Testis (tissue), 3 donors: ENCODE results near the gene GOLGA7B. TPM values are rescaled to one million over a fixed set of nuclear protein-coding genes. Genes with fewer than 3 reads are reported as not detected.

Source experiments
- DNase-seq: peaks from one replicate; pipeline ENCODE4 v3.0.0-alpha.2; 2019
- H3K27ac ChIP-seq, 2 donors: fragments of 200-600 bp; sonication (generic); one replicate each; pipeline ENCODE4 v1.5.1; 2019
- H3K27me3 ChIP-seq: fragments of 200-600 bp; sonication (generic); one replicate; pipeline ENCODE4 v1.5.1; 2019
- H3K36me3 ChIP-seq: fragments of 200-600 bp; sonication (generic); one replicate; pipeline ENCODE4 v1.5.1; 2017; ENCODE audit warnings: low read depth; ENCODE audit errors: missing control alignments
- H3K4me1 ChIP-seq: fragments of 200-600 bp; sonication (generic); one replicate; pipeline ENCODE4 v1.5.1; 2019
- H3K4me3 ChIP-seq, 2 donors: fragments of 200-600 bp; sonication (generic); one replicate each; pipeline ENCODE4 v1.5.1; 2017 to 2019
- H3K9me3 ChIP-seq: fragments of 200-600 bp; sonication (generic); one replicate; pipeline ENCODE4 v1.5.1; 2017
- POLR2A ChIP-seq: fragments of 450-650 bp; IDR thresholded peaks from one replicate; pipeline ENCODE4 v1.6.1; 2017; ENCODE audit warnings: antibody characterized with exemption, mild to moderate bottlenecking, moderate library complexity
- WGBS, 2 donors: methylation state at CpG; one replicate each; pipeline ENCODE4 v1.1.5; 2018; 5-methylcytosine and 5-hydroxymethylcytosine counted together
- intact Hi-C: fragments of 100-400 bp; cut with DNase I; formaldehyde crosslinking; loops from one replicate; pipeline ENCODE4 v1.15.1; 2023; ENCODE audit warnings: low total_unique reads
- polyA plus RNA-seq: library from polyadenylated mRNA; stranded (reverse); fragments of 350-450 nt; fragmentation: Illumina TruSeq; extraction: RNeasy Lipid Tissue Mini Kit (QIAGEN cat#74804); gene quantifications from one replicate; pipeline ENCODE4 v1.2.3, GENCODE V29; 2014; ENCODE audit warnings: low read depth, low replicate concordance; ENCODE audit not compliant: insufficient read depth
- total RNA-seq, 2 donors: library from RNA; depleted of rRNA; stranded (reverse); fragments of >200 nt; gene quantifications; one replicate each; pipeline ENCODE4 v1.2.3, GENCODE V29; 2016
- TF ChIP-seq, protein P1 (sequence below), 3 experiments: fragments of 450-650 bp in 2 of 3; fragments of 200-600 bp in 1 of 3; sonication (generic) in 1 of 3; IDR thresholded peaks; one replicate each; pipeline ENCODE4 v1.5.1; 2016 to 2019; ENCODE audit warnings: antibody characterized with exemption in 3 of 3, mild to moderate bottlenecking in 2 of 3, moderate library complexity in 1 of 3

The GOLGA7B gene
- total and polyA plus RNA-seq, 3 donors from 2014 or later: 1.1 to 1.3 (median 1.1) TPM

DNA sequence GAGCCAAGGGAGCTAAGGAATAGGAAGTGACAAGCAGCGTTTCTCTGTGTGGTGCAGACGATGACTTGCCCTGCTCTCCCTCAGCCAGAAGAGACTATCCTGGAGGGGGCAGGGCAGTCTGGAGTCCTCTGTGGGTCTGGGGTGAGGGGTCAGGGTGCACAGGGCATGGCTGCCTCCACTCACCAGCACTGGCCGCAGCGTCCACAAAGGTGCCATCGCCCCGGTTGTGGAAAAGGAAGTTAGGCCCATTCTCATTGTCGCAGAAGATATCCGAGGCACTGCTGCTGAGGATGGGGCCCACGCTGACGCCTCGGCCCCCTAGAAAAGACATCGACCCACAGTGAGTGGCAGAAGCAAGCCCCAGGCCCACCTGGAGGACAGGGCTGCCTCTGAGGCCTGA lies 58.2 kb downstream of the GOLGA7B start:
- TF ChIP-seq, protein P1, sequence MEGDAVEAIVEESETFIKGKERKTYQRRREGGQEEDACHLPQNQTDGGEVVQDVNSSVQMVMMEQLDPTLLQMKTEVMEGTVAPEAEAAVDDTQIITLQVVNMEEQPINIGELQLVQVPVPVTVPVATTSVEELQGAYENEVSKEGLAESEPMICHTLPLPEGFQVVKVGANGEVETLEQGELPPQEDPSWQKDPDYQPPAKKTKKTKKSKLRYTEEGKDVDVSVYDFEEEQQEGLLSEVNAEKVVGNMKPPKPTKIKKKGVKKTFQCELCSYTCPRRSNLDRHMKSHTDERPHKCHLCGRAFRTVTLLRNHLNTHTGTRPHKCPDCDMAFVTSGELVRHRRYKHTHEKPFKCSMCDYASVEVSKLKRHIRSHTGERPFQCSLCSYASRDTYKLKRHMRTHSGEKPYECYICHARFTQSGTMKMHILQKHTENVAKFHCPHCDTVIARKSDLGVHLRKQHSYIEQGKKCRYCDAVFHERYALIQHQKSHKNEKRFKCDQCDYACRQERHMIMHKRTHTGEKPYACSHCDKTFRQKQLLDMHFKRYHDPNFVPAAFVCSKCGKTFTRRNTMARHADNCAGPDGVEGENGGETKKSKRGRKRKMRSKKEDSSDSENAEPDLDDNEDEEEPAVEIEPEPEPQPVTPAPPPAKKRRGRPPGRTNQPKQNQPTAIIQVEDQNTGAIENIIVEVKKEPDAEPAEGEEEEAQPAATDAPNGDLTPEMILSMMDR (IDR thresholded peaks at IDR 0.05): no peak
- no peak for TF ChIP-seq POLR2A
- no peak overlapping the region for H3K27ac ChIP-seq
- 90% methylated on average over 8 to 12 of the region's 12 CpGs for WGBS, 2 donors
- no peaks in the 10 kb centered on the region for H3K27me3 ChIP-seq
- H3K9me3 ChIP-seq: no peaks in the 10 kb centered on the region
- intact Hi-C loops: no loop called here
- DNase-seq: no peak
- no peaks in the 10 kb centered on the region for H3K36me3 ChIP-seq
- no peaks in the 10 kb centered on the region for H3K4me1 ChIP-seq
- H3K4me3 ChIP-seq: no peak overlapping the region

DNA sequence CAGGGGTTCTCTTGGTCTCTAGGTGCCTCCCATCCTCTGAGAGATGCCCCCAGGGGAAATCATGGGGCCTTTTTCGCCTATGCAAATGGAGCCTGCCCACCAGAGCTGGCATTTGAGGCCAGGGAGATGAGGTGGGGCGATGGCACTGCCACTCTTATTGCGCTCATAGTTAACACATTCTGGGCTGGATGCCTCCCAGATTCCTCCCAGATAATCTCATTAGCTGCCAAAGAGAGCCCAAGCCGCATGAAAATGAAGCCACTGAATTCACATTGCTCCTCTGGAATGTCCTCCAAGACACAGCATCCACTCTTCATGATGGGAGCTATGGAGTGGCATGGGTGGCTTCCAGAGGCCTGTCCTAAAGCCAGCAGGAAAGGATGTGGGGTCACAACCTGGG lies 61.0 kb downstream of the GOLGA7B start:
- no peak for TF ChIP-seq POLR2A
- TF ChIP-seq, protein P1 (IDR thresholded peaks at IDR 0.05): no peak
- no peak overlapping the region for H3K4me3 ChIP-seq
- peaks cover 4% of the 10 kb centered on the region for H3K4me1 ChIP-seq
- H3K27me3 ChIP-seq: no peaks in the 10 kb centered on the region
- intact Hi-C loops: loop anchor here (10.0 kb wide), 1 partner anchor 134 kb away; no protein-coding TSS in a partner anchor
- H3K9me3 ChIP-seq: no peaks in the 10 kb centered on the region
- H3K27ac ChIP-seq: no peak overlapping the region
- 70 to 83% methylated on average over 4 of the region's 4 CpGs for WGBS, 2 donors
- DNase-seq: no peak
- H3K36me3 ChIP-seq: no peaks in the 10 kb centered on the region

DNA sequence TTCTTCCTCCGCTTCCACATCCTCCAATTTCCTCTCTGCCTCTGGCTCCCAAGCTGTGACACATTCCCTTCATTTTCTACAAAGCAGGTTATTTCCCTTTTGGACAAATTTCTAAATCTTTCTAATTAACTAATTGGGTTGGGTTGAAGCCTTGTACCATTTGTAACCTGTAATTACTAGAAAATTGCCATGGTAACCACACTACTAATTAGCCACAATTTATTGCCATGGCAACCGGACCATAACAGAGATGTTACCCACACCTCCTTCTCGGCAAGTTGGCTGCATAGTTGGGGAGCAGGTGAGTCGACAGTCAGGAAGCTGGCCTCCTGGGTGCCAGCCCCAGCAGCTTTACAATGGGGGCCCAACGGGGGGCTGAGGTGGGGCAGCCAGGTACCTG lies 61.6 kb downstream of the GOLGA7B start:
- no peak for DNase-seq
- H3K4me3 ChIP-seq: no peak overlapping the region
- whole genome bisulfite sequencing, 2 donors: 78 to 82% methylated on average over 3 to 5 of the region's 5 CpGs
- H3K4me1 ChIP-seq: peaks cover 5% of the 10 kb centered on the region
- H3K27me3 ChIP-seq: no peaks in the 10 kb centered on the region
- TF ChIP-seq, protein P1 (IDR thresholded peaks at IDR 0.05): no peak
- TF ChIP-seq POLR2A: no peak
- H3K36me3 ChIP-seq: no peaks in the 10 kb centered on the region
- H3K27ac ChIP-seq: no peak overlapping the region
- no peaks in the 10 kb centered on the region for H3K9me3 ChIP-seq
- intact Hi-C loops: loop anchor here (10.0 kb wide), 1 partner anchor 134 kb away; no protein-coding TSS in a partner anchor

DNA sequence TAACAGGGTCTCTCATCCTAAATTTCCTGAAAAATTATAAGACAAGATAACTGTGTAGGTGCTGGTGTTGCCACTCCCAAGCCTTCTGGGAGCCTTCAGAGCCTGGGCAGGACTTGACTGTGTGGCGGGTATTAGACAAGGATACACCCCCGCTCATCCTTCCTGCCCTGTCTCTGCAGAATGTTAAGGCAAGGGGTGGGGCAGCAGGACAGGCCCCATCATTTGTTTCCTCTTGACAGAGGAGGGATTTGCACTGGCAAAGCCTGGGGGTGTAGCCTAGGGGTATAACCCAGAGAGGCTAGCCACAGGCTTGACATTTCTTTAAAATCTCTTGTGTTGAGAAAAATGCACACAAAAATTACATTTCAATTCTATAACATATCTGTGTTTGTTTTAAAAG lies 63.5 kb downstream of the GOLGA7B start:
- H3K4me1 ChIP-seq: peaks cover 11% of the 10 kb centered on the region
- H3K27me3 ChIP-seq: no peaks in the 10 kb centered on the region
- TF ChIP-seq, protein P1 (IDR thresholded peaks at IDR 0.05): no peak
- no peak for TF ChIP-seq POLR2A
- WGBS, 2 donors: 90 to 94% methylated on average over 2 of the region's 2 CpGs
- no peaks in the 10 kb centered on the region for H3K9me3 ChIP-seq
- no peak overlapping the region for H3K27ac ChIP-seq
- no peaks in the 10 kb centered on the region for H3K36me3 ChIP-seq
- intact Hi-C loops: loop anchor here (10.0 kb wide), 1 partner anchor 132 kb away; no protein-coding TSS in a partner anchor
- no peak for DNase-seq
- no peak overlapping the region for H3K4me3 ChIP-seq

DNA sequence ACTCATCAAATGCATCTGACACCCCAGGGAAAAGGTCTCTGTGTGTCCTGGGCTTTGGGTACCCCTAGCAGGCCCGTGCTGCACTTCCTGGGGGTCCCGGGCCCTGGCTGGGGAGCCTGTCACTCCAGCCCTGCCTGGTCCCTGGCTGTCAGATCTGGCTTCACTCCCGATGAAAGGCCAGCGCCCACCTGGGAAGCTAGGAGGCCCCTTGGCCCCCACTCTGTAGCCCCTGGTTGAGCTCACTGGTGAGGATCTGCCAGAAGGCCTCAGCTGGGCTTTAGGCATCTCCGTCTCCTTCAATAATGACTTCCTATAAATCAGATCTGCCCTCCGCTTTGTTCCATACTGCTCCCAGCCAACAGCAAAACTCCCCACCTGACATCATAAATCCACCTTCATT lies 64.0 kb downstream of the GOLGA7B start:
- intact Hi-C loops: loop anchor here (10.0 kb wide), 1 partner anchor 131 kb away; no protein-coding TSS in a partner anchor
- WGBS, 2 donors: 72 to 78% methylated on average over 6 of the region's 6 CpGs
- Histone ChIP-seq H3K27me3 (no peaks in the 10 kb centered on the region), H3K36me3 (no peaks in the 10 kb centered on the region), H3K4me3 (no peak overlapping the region), H3K9me3 (no peaks in the 10 kb centered on the region), H3K4me1 (peaks cover 11% of the 10 kb centered on the region), H3K27ac (no peak overlapping the region)
- no peak for TF ChIP-seq POLR2A
- TF ChIP-seq, protein P1 (IDR thresholded peaks at IDR 0.05): no peak
- no peak for DNase-seq
